Effector memory CD4-positive, alpha-beta T cell (primary cell): ENCODE results near the gene CHD9.

ENCODE experiments used
- DNase-seq, 3 donors: peaks; one replicate each; pipeline ENCODE4 v3.0.0-alpha.2; 2020
- H3K27ac ChIP-seq: 2 replicates; pipeline ENCODE4 v1.7.0; 2013; ENCODE audit warnings: mild to moderate bottlenecking, low read length, moderate library complexity; ENCODE audit not compliant: insufficient read depth, poor library complexity, severe bottlenecking
- H3K27me3 ChIP-seq: replicated peaks from 2 replicates; pipeline ENCODE4 v1.7.0; 2013; ENCODE audit warnings: mild to moderate bottlenecking, low read length; ENCODE audit not compliant: insufficient read depth, control insufficient read depth, poor library complexity, severe bottlenecking
- H3K36me3 ChIP-seq: 2 replicates; pipeline ENCODE4 v1.7.0; 2013; ENCODE audit warnings: mild to moderate bottlenecking, low read length, moderate library complexity; ENCODE audit not compliant: control insufficient read depth, insufficient read depth
- H3K4me1 ChIP-seq: 2 replicates; pipeline ENCODE4 v1.7.0; 2013; ENCODE audit warnings: low read length, mild to moderate bottlenecking; ENCODE audit not compliant: control insufficient read depth, insufficient read depth, poor library complexity, severe bottlenecking
- H3K4me3 ChIP-seq: 2 replicates; pipeline ENCODE4 v1.7.0; 2013; ENCODE audit warnings: low read length, low read depth, mild to moderate bottlenecking; ENCODE audit not compliant: insufficient read depth, poor library complexity, severe bottlenecking
- H3K9me3 ChIP-seq: 2 replicates; pipeline ENCODE4 v1.7.0; 2013; ENCODE audit warnings: mild to moderate bottlenecking, low read length, moderate library complexity; ENCODE audit not compliant: control insufficient read depth
- total RNA-seq, 3 donors: gene quantifications; one replicate each; lab custom pipeline; 2026; lab: John Stamatoyannopoulos, UW

The CHD9 gene, protein sequence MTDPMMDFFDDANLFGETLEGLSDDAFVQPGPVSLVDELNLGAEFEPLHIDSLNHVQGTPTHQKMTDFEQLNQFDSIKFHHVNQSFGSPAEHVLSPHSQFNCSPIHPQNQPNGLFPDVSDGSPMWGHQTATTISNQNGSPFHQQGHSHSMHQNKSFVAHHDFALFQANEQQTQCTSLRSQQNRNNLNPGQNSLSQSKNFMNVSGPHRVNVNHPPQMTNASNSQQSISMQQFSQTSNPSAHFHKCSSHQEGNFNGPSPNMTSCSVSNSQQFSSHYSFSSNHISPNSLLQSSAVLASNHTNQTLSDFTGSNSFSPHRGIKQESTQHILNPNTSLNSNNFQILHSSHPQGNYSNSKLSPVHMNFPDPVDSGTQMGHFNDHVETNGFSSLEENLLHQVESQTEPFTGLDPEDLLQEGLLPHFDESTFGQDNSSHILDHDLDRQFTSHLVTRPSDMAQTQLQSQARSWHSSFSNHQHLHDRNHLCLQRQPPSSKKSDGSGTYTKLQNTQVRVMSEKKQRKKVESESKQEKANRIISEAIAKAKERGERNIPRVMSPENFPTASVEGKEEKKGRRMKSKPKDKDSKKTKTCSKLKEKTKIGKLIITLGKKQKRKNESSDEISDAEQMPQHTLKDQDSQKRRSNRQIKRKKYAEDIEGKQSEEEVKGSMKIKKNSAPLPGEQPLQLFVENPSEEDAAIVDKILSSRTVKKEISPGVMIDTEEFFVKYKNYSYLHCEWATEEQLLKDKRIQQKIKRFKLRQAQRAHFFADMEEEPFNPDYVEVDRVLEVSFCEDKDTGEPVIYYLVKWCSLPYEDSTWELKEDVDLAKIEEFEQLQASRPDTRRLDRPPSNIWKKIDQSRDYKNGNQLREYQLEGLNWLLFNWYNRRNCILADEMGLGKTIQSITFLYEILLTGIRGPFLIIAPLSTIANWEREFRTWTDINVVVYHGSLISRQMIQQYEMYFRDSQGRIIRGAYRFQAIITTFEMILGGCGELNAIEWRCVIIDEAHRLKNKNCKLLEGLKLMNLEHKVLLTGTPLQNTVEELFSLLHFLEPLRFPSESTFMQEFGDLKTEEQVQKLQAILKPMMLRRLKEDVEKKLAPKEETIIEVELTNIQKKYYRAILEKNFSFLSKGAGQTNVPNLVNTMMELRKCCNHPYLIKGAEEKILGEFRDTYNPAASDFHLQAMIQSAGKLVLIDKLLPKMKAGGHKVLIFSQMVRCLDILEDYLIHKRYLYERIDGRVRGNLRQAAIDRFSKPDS (N-terminal part only)
- total RNA-seq, result 85.8 to 150 (median 111) reads per million in 3 donors

DNA sequence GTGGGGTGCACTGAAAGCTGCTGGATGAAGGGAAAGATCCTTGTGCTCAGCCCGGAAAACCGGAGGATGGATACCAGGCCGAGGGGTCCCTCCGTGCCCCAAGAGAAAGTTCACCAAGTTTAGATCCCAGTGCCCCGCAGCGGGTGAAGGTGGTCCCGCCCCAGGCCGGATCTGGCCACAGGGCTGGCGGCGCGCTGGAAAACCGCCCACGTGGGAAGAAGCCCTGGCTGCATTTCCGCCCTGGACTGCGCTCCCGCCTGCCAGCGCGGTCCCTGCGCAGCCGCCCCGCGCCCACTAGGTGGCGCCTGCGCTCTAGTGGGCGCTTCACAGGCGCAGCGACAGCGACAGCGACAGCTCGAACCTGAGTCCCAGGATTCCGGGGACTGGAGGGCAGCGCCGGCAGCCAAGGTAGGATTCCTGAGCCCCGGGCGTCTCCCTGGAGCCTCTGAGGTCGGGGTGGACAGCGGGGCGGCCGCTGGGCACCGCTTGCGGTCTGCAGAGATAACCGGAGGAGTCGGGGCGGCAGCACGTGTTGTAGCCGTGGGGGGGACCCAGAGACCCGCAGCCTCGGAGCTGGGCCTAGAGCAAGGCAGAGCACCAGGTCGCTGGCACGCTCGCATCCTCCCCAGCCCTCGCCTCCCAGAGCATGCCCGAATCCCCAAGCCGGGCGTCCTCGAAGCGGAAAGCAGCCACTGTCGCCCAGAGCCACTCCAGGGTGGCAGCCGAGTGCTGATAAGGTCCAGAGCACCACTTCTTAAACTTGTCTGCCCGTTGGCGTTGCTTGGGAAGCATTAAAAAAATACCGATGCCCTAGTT lies at the start of gene CHD9:
Gene CHD9 (plus strand): TSS at position 322 of the 816 bp plus-strand sequence. CDS start 101,099 bp downstream, outside the sequence.
- Histone ChIP-seq H3K4me3 (peak within 1 kb of the TSS; percentile 75), H3K4me1 (peaks cover 13% of the 10 kb centered on the region), H3K27me3 (no peaks in the 10 kb centered on the region), H3K36me3 (no peaks in the 10 kb centered on the region), H3K27ac (peak within 1 kb of the TSS; percentile 40), H3K9me3 (no peaks in the 10 kb centered on the region)
- peak; percentile 53 to 62 (median 55) for DNase-seq

- DNase-seq, result no peak
These were observed 47.7 kb upstream of the CHD9 start for GRCh38 chr16:53007095-53007494.

DNA sequence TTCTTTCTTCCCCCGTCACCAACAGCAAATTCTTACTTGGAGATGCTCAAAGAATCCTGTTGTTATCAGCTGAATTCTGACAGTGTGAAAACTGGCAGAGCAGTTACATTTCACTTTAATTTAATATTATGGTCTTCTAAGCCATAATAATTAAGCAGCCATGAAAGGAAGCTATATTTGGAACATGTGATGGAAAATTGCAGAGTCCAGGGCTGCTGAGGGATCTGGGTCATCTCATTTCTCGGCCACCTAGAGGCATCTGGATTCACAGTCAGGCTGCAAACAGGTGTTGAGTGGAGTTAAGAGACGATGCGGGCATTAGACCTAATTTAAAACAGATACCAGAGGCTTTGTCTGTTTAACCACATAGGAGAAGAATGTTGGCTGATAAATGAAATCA lies 40.5 kb upstream of the CHD9 start:
- Histone ChIP-seq H3K27ac (no peak overlapping the region), H3K9me3 (no peaks in the 10 kb centered on the region), H3K4me1 (no peaks in the 10 kb centered on the region), H3K4me3 (no peak overlapping the region), H3K36me3 (no peaks in the 10 kb centered on the region), H3K27me3 (no peaks in the 10 kb centered on the region)
- no peak for DNase-seq

More at GRCh38 chr16:53007095-53007494, 47.7 kb upstream of the CHD9 start:
- Histone ChIP-seq H3K27me3 (no peaks in the 10 kb centered on the region), H3K9me3 (no peaks in the 10 kb centered on the region), H3K4me1 (no peaks in the 10 kb centered on the region), H3K36me3 (no peaks in the 10 kb centered on the region), H3K4me3 (no peak overlapping the region), H3K27ac (no peak overlapping the region)

GRCh38 chr16:53018834-53019416 lies 35.9 kb upstream of the CHD9 start:
- DNase-seq, result no peak
- Histone ChIP-seq H3K36me3 (no peaks in the 10 kb centered on the region), H3K27me3 (no peaks in the 10 kb centered on the region), H3K9me3 (no peaks in the 10 kb centered on the region), H3K4me1 (no peaks in the 10 kb centered on the region), H3K27ac (no peak overlapping the region), H3K4me3 (no peak overlapping the region)

DNA sequence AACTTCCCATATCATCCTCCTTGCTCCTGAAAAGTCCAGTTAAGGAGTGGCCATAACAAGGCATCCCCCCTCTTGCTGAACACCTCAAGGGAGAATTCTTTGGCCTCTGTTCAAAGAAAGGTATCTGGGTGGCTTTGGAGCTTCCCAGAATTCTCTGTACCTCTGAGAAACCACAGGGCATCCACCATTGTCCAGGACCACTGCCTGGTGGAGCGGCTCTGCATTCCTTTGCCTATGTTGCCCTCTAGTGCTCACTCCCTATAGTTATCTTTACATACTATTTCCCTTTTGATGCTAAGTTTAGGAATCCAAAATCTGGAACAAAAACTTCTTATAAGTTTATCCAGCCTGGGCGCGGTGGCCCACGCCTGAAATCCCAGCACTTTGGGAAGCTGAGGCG lies 32.4 kb upstream of the CHD9 start:
- H3K9me3 ChIP-seq, result no peaks in the 10 kb centered on the region
- no peak overlapping the region for H3K4me3 ChIP-seq
- H3K27me3 ChIP-seq, result no peaks in the 10 kb centered on the region
- no peak for DNase-seq
- H3K4me1 ChIP-seq, result no peaks in the 10 kb centered on the region
- H3K36me3 ChIP-seq, result no peaks in the 10 kb centered on the region
- H3K27ac ChIP-seq, result no peak overlapping the region

GRCh38 chr16:53024045-53024444 lies 30.7 kb upstream of the CHD9 start:
- no peaks in the 10 kb centered on the region for H3K27me3 ChIP-seq
- H3K27ac ChIP-seq, result no peak overlapping the region
- H3K36me3 ChIP-seq, result no peaks in the 10 kb centered on the region
- no peak for DNase-seq
- no peak overlapping the region for H3K4me3 ChIP-seq
- H3K4me1 ChIP-seq, result no peaks in the 10 kb centered on the region
- no peaks in the 10 kb centered on the region for H3K9me3 ChIP-seq

DNA sequence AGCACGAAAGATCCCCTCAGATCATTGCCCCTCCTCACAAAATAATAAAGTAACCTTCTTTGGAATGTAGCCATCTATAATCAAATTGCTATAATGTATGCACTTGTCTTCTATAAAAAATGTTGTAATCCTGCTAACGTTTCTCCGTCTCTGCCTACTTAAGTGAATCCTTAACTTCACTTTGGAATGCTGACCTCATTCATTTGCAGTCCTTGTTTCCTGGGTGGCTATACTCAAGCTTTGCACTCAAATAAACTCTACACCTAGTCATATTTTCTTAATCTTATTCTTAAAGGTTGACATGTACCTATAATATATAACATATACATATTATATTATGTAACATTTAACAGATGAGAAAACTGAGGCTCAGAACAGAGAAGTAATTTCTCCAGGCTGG lies 24.8 kb upstream of the CHD9 start:
- H3K27ac ChIP-seq, result no peak overlapping the region

DNA sequence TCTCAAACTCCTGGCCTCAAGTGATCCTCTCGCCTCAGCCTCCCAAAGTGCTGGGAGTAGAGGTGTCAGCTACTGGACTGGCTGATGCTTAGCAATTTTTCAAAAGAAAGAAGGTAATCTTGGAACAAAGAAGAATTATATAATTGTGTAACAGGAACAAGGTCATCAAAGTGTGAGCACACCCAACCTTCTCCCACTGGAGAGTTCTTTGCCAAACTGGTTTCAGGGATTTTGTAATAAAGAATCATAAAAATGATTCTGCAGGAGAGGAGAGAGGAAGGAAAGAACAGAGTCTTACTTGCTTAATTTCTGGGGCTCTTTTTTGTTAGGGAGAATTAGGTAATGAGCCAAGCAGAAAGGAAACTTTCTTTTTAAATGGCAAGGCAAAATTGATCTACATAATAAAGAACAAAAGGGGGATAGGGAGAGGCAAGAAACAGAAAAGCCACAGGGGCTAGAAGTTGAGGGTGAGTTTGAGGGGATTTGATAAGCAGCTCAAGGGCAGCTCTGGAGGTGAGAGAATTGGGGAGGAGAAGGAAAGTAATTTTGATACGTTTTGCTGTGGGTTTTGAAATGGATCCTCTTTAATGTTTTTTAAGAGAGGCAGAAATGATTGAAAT lies 23.4 kb upstream of the CHD9 start:
- no peaks in the 10 kb centered on the region for H3K27me3 ChIP-seq
- no peaks in the 10 kb centered on the region for H3K36me3 ChIP-seq
- no peaks in the 10 kb centered on the region for H3K9me3 ChIP-seq
- DNase-seq, result no peak
- H3K4me3 ChIP-seq, result no peak overlapping the region
- no peaks in the 10 kb centered on the region for H3K4me1 ChIP-seq
- H3K27ac ChIP-seq, result no peak overlapping the region

More for the DNA sequence above, 24.8 kb upstream of the CHD9 start:
- no peak for DNase-seq
- H3K27me3 ChIP-seq, result no peaks in the 10 kb centered on the region
- H3K36me3 ChIP-seq, result no peaks in the 10 kb centered on the region
- no peak overlapping the region for H3K4me3 ChIP-seq
- no peaks in the 10 kb centered on the region for H3K9me3 ChIP-seq
- H3K4me1 ChIP-seq, result no peaks in the 10 kb centered on the region
